Measurements from ENCODE around the gene MED25.

MED25 gene

DNA sequence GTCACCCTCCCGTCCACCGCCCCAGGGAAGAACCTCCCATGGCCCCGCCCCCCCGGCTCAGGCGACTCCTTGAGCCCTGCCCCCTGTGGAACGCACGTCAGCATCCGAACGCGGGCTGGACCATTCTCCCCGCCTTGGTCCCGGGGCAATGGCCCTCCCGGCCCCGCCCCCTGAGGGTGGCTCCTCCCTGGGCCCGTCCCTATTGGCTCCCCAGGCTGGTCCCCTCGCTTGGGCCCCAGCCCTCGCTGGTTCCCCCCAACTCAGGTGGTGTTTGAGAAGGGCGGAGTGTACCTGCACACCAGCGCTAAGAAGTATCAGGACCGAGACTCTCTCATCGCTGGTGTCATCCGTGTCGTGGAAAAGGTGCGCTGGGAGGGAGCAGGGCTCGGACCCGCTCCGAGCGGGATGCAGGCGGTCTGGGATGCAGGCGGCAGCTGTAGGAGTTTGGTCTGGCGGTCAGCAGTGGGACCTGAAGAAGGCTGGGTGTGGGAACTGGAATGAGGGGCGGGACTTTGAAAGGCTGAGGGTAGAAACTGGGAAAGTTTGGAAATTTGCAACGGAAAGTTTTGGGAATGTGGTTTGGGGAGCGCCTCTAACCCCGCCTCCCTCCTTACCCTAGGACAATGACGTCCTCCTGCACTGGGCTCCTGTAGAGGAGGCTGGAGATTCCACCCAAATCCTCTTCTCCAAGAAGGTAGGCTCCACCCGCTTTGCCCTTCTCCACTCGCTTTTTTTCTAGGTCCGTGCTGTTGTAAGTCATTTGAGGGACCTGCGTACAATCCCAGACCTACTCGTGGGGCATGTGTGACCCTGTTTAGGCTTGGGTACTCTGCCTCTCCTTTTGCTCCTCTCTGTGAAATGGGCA is 60.0 kb downstream of the MED25 start:
- peaks cover 24% of the 10 kb centered on the region for H3K4me1 ChIP-seq (ENCODE audit: insufficient read depth, low read length, poor library complexity, severe bottlenecking)
- peak overlapping the region; percentile 95 for H3K4me3 ChIP-seq (ENCODE audit: low read length, poor library complexity, severe bottlenecking)
- H2AFZ ChIP-seq (ENCODE audit: low read length) = peak overlapping the region; percentile 86
- H3K79me2 ChIP-seq (ENCODE audit: insufficient read depth, low read length) = peaks cover 34% of the 10 kb centered on the region
- H3F3A ChIP-seq (ENCODE audit: low read depth) = no peaks in the 10 kb centered on the region
- H3K9ac ChIP-seq (ENCODE audit: low read depth, low read length, poor library complexity, severe bottlenecking) = peak overlapping the region; percentile 91
- peaks cover 9% of the 10 kb centered on the region; the same call in 1 of the 2 replicates for H3K36me3 ChIP-seq (ENCODE audit: insufficient read depth, low read length)
- H3K27me3 ChIP-seq (ENCODE audit: insufficient read depth, low read length, poor library complexity, severe bottlenecking) = no peaks in the 10 kb centered on the region
- H3K4me2 ChIP-seq (ENCODE audit: low read depth, low read length, poor library complexity, severe bottlenecking) = peak overlapping the region; percentile 99
- H3K9me2 ChIP-seq (replicated peaks; ENCODE audit: low read depth, low read length) = no peaks in the 10 kb centered on the region
- peaks cover 11% of the 10 kb centered on the region for H4K20me1 ChIP-seq (ENCODE audit: insufficient read depth, low read length, poor library complexity, severe bottlenecking)
- no peak for TF ChIP-seq EZH2phosphoT487 (IDR thresholded peaks at IDR 0.05; ENCODE audit: borderline replicate concordance)
- TF ChIP-seq, protein P1, sequence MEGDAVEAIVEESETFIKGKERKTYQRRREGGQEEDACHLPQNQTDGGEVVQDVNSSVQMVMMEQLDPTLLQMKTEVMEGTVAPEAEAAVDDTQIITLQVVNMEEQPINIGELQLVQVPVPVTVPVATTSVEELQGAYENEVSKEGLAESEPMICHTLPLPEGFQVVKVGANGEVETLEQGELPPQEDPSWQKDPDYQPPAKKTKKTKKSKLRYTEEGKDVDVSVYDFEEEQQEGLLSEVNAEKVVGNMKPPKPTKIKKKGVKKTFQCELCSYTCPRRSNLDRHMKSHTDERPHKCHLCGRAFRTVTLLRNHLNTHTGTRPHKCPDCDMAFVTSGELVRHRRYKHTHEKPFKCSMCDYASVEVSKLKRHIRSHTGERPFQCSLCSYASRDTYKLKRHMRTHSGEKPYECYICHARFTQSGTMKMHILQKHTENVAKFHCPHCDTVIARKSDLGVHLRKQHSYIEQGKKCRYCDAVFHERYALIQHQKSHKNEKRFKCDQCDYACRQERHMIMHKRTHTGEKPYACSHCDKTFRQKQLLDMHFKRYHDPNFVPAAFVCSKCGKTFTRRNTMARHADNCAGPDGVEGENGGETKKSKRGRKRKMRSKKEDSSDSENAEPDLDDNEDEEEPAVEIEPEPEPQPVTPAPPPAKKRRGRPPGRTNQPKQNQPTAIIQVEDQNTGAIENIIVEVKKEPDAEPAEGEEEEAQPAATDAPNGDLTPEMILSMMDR (conservative IDR thresholded peaks at IDR 0.05; ENCODE audit: low read length) = no peak
- no peaks in the 10 kb centered on the region for H3K9me3 ChIP-seq (ENCODE audit: insufficient read depth, low read depth, low read length)

DNA sequence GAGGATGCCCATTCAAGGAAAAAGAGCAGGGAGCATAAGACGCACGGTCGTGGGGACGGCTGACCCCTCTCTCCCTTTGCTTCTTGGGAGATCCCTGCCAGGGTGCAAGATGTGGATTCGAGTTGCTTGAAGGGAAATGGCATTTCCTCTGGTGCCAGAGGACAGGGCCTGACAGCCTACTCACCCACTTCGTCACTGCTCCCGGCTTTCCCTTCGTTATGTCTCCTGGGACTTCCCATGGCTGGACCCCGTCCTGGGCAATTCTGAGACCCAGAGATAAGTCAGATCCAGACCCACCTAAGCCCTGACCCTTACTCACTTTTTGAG is 60.6 kb downstream of the MED25 start:
- Histone ChIP-seq H2AFZ (ENCODE audit: low read length) (no peak overlapping the region), H3K9ac (ENCODE audit: low read depth, low read length, poor library complexity, severe bottlenecking) (peak overlapping the region; percentile 91), H3F3A (ENCODE audit: low read depth) (no peaks in the 10 kb centered on the region), H3K4me3 (ENCODE audit: low read length, poor library complexity, severe bottlenecking) (peak overlapping the region; percentile 95), H3K36me3 (ENCODE audit: insufficient read depth, low read length) (peaks cover 10% of the 10 kb centered on the region; the same call in 1 of the 2 replicates), H3K4me2 (ENCODE audit: low read depth, low read length, poor library complexity, severe bottlenecking) (peak overlapping the region; percentile 99), H3K27me3 (ENCODE audit: insufficient read depth, low read length, poor library complexity, severe bottlenecking) (no peaks in the 10 kb centered on the region), H3K9me2 (replicated peaks; ENCODE audit: low read depth, low read length) (no peaks in the 10 kb centered on the region), H3K4me1 (ENCODE audit: insufficient read depth, low read length, poor library complexity, severe bottlenecking) (peaks cover 24% of the 10 kb centered on the region), H4K20me1 (ENCODE audit: insufficient read depth, low read length, poor library complexity, severe bottlenecking) (peaks cover 11% of the 10 kb centered on the region), H3K9me3 (ENCODE audit: insufficient read depth, low read depth, low read length) (no peaks in the 10 kb centered on the region), H3K79me2 (ENCODE audit: insufficient read depth, low read length) (peaks cover 34% of the 10 kb centered on the region)
- TF ChIP-seq, protein P1 (conservative IDR thresholded peaks at IDR 0.05; ENCODE audit: low read length) = no peak
- TF ChIP-seq EZH2phosphoT487 (IDR thresholded peaks at IDR 0.05; ENCODE audit: borderline replicate concordance) = no peak

DNA sequence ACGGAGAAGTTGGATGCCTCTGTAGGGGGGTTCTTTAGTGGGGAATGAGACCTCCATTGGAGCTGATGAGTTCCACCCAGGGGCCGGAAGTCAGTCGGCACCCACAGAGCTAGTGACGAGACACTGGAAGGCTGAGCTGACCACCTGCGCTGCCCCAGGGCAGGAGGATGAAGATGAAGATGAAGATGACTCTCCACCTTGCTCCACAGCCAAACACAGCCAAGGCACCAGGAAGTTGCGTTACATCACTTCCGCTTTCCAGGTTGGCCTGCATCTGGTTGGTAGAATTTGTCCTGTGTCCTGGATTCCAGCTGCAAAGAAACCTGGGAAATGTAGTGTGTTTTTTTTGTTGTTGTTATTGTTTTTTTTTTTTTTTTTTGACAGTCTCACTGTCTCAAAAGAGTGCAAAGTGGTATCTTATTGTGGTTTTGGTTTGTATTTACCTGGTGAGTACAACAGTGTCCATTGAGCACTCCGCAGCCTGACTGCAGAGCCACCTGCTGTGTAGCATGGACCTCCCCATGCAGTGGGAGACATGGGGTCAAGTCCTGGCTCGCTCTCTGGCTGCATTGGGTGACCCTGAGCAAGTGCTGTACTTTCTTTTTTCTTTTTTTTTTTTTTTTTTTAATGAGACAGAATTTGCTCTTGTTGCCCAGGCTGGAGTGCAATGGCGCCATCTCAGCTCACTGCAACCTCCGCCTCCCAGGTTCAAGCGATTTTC is 61.3 kb downstream of the MED25 start:
- Histone ChIP-seq H3K9ac (ENCODE audit: low read depth, low read length, poor library complexity, severe bottlenecking) (no peak overlapping the region), H3F3A (ENCODE audit: low read depth) (no peaks in the 10 kb centered on the region), H2AFZ (ENCODE audit: low read length) (no peak overlapping the region), H4K20me1 (ENCODE audit: insufficient read depth, low read length, poor library complexity, severe bottlenecking) (peaks cover 11% of the 10 kb centered on the region), H3K4me3 (ENCODE audit: low read length, poor library complexity, severe bottlenecking) (peak overlapping the region; percentile 95), H3K9me2 (replicated peaks; ENCODE audit: low read depth, low read length) (no peaks in the 10 kb centered on the region), H3K79me2 (ENCODE audit: insufficient read depth, low read length) (peaks cover 32% of the 10 kb centered on the region), H3K9me3 (ENCODE audit: insufficient read depth, low read depth, low read length) (no peaks in the 10 kb centered on the region), H3K4me2 (ENCODE audit: low read depth, low read length, poor library complexity, severe bottlenecking) (peak overlapping the region; percentile 99), H3K36me3 (ENCODE audit: insufficient read depth, low read length) (peaks cover 14% of the 10 kb centered on the region; the same call in 1 of the 2 replicates), H3K27me3 (ENCODE audit: insufficient read depth, low read length, poor library complexity, severe bottlenecking) (no peaks in the 10 kb centered on the region), H3K4me1 (ENCODE audit: insufficient read depth, low read length, poor library complexity, severe bottlenecking) (peaks cover 24% of the 10 kb centered on the region)
- TF ChIP-seq EZH2phosphoT487 (IDR thresholded peaks at IDR 0.05; ENCODE audit: borderline replicate concordance) = no peak
- TF ChIP-seq, protein P1 (conservative IDR thresholded peaks at IDR 0.05; ENCODE audit: low read length) = no peak

Data from Loucy (cell line).